Caco-2 (cell line): ENCODE measurements around the gene GJC3. TPM values are rescaled to one million over a fixed set of nuclear protein-coding genes. Genes with fewer than 3 reads are reported as not detected.
"Not testable (repeated sequence)": the region's sequence is repeated elsewhere in the genome, so short reads cannot be mapped to it uniquely, and the experiment has no call there.

ENCODE experiments used
- BruUV-seq: library from RNA; stranded (reverse); fragments of 400-500 nt; replicated peaks from 2 replicates; lab custom pipeline; 2021; lab: Mats Ljungman, UMichigan
- CTCF ChIA-PET: fragments of 300-600 bp; sonication (Branson Sonifier 250); formaldehyde crosslinking; loops from one replicate; lab custom pipeline; 2022; ENCODE audit warnings: antibody characterized with exemption; lab: Charles Lee
- POLR2A ChIA-PET: fragments of 300-600 bp; sonication (Branson Sonifier 250); formaldehyde crosslinking; loops from one replicate; lab custom pipeline; 2022; ENCODE audit warnings: antibody characterized with exemption; lab: Charles Lee
- DNase-seq, 2 experiments: peaks; one replicate each; pipeline versions ENCODE4 v3.0.0 to v3.0.0-alpha.2; 2020 to 2022
- H3K27me3 ChIP-seq: replicated peaks from 2 replicates; pipeline ENCODE4 v1.6.0; 2011; ENCODE audit warnings: low read length; ENCODE audit not compliant: control insufficient read depth, insufficient read depth
- H3K36me3 ChIP-seq: 2 replicates; pipeline ENCODE4 v1.5.1; 2011; ENCODE audit warnings: low read length; ENCODE audit not compliant: control insufficient read depth, insufficient read depth
- H3K4me1 ChIP-seq: fragments of 250-450 bp; sonication (Bioruptor Pico); 2 replicates; pipeline ENCODE4 v1.5.1; 2020; ENCODE audit warnings: mild to moderate bottlenecking
- H3K4me3 ChIP-seq: 2 replicates; pipeline ENCODE4 v1.5.1; 2011; ENCODE audit warnings: low read depth, mild to moderate bottlenecking, control low read depth, low read length
- H3K9me3 ChIP-seq: fragments of 250-450 bp; sonication (Bioruptor Pico); 2 replicates; pipeline ENCODE4 v1.5.1; 2020; ENCODE audit warnings: mild to moderate bottlenecking, moderate library complexity
- H3K27ac Mint-ChIP-seq: one replicate; pipeline ENCODE4 v1.8.0; 2022; ENCODE audit warnings: mixed read lengths; ENCODE audit not compliant: unreplicated experiment
- H3K27me3 Mint-ChIP-seq: one replicate; pipeline ENCODE4 v1.8.0; 2022; ENCODE audit warnings: mixed read lengths; ENCODE audit not compliant: insufficient read depth, unreplicated experiment
- H3K36me3 Mint-ChIP-seq: one replicate; pipeline ENCODE4 v1.8.0; 2022; ENCODE audit warnings: mild to moderate bottlenecking, mixed read lengths; ENCODE audit not compliant: insufficient read depth, unreplicated experiment
- H3K4me1 Mint-ChIP-seq: one replicate; pipeline ENCODE4 v1.8.0; 2022; ENCODE audit warnings: low read depth, mixed read lengths; ENCODE audit not compliant: unreplicated experiment
- H3K4me3 Mint-ChIP-seq: one replicate; pipeline ENCODE4 v1.8.0; 2022; ENCODE audit warnings: mild to moderate bottlenecking, moderate library complexity, mixed read lengths; ENCODE audit not compliant: unreplicated experiment
- H3K9me3 Mint-ChIP-seq: one replicate; pipeline ENCODE4 v1.8.0; 2022; ENCODE audit warnings: mixed read lengths; ENCODE audit not compliant: unreplicated experiment
- CTCF ChIP-seq, 2 experiments: fragments of 200-600 bp in 1 of 2; IDR thresholded peaks; 1 replicate in 1 of 2; 2 replicates in 1 of 2; pipeline versions ENCODE4 v1.5.1 to v1.8.0; 2011 to 2022; ENCODE audit warnings: antibody characterized with exemption in 1 of 2, control low read depth in 1 of 2, inconsistent platforms in 1 of 2, low read depth in 1 of 2, low read length in 1 of 2, mild to moderate bottlenecking in 1 of 2, moderate library complexity in 1 of 2; ENCODE audit not compliant: insufficient read depth in 1 of 2, severe bottlenecking in 1 of 2, unreplicated experiment in 1 of 2
- intact Hi-C: fragments of 100-400 bp; cut with micrococcal nuclease; formaldehyde crosslinking; loops from one replicate; pipeline ENCODE4 v1.10.0; 2022; ENCODE audit not compliant: unreplicated experiment
- total RNA-seq: library from RNA; stranded (reverse); gene quantifications from 2 replicates; pipeline ENCODE4 v1.2.3, GENCODE V29; 2022

Gene GJC3
- total RNA-seq, 1 experiment from 2014 or later, result 0.27 TPM

DNA sequence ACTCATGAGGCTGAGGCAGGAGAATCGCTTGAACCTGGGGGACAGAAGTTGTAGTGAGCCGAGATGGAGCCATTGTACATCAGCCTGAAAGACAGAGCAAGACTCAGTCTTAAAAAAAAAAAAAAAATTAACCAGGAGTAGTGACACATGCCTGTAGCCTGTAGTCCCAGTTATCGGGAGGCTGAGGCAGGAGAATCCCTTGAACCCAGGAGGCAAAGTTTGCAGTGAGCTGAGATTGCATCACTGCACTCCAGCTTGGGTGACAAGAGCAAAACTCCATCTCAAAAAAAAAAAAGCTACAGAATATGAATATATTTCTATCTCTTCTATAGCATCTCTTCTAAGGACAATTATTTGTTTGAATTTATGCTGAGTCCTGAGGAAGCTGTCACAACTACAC, 39.9 kb upstream of the GJC3 start:
- CTCF ChIA-PET, result interaction anchor here (0.6 kb wide), 1 partner anchor 22 kb away, joined by 3 read pairs; no protein-coding TSS in a partner anchor
- Histone ChIP-seq H3K9me3 (no peaks in the 10 kb centered on the region), H3K4me1 (no peaks in the 10 kb centered on the region), H3K27me3 (no peaks in the 10 kb centered on the region), H3K4me3 (no peak overlapping the region), H3K36me3 (no peaks in the 10 kb centered on the region)
- Mint-ChIP-seq H3K4me1 (no peaks in the 10 kb centered on the region), H3K36me3 (no peaks in the 10 kb centered on the region), H3K4me3 (no peak overlapping the region), H3K9me3 (no peaks in the 10 kb centered on the region), H3K27me3 (peaks cover 23% of the 10 kb centered on the region), H3K27ac (no peak overlapping the region)
- intact Hi-C loops, result no loop called here
- DNase-seq, result no peak
- no peak for TF ChIP-seq CTCF (IDR thresholded peaks at IDR 0.05; ENCODE audit: insufficient read depth in 1 of 2, low read depth in 1 of 2, low read length in 1 of 2, severe bottlenecking in 1 of 2, unreplicated experiment in 1 of 2)
- POLR2A ChIA-PET, result no interaction called here
- no TSS peak for BruUV-seq

- H3K27me3 Mint-ChIP-seq, result peaks cover 20% of the 10 kb centered on the region
- no peaks in the 10 kb centered on the region for H3K4me1 ChIP-seq
- no peaks in the 10 kb centered on the region for H3K4me1 Mint-ChIP-seq
- H3K4me3 ChIP-seq, result no peak overlapping the region
- POLR2A ChIA-PET, result no interaction called here
- CTCF ChIA-PET, result no interaction called here
- no peak overlapping the region for H3K27ac Mint-ChIP-seq
- no peaks in the 10 kb centered on the region for H3K36me3 ChIP-seq
- intact Hi-C loops, result no loop called here
- DNase-seq, result no peak
- TF ChIP-seq CTCF (IDR thresholded peaks at IDR 0.05; ENCODE audit: insufficient read depth in 1 of 2, low read depth in 1 of 2, low read length in 1 of 2, severe bottlenecking in 1 of 2, unreplicated experiment in 1 of 2), result no peak
- 0 out of 2 replicates have a peak, but pooled peaks cover 3% of the 10 kb centered on the region for H3K9me3 ChIP-seq
- no peaks in the 10 kb centered on the region for H3K36me3 Mint-ChIP-seq
- no peak overlapping the region for H3K4me3 Mint-ChIP-seq
- H3K27me3 ChIP-seq, result no peaks in the 10 kb centered on the region
- H3K9me3 Mint-ChIP-seq, result peaks cover 26% of the 10 kb centered on the region
- BruUV-seq, result no TSS peak
Measured at GRCh38 chr7:99958564-99959227, 29.3 kb upstream of the GJC3 start.

- Mint-ChIP-seq H3K9me3 (peaks cover 16% of the 10 kb centered on the region), H3K4me3 (no peak overlapping the region), H3K4me1 (no peaks in the 10 kb centered on the region), H3K27me3 (peaks cover 16% of the 10 kb centered on the region), H3K36me3 (no peaks in the 10 kb centered on the region), H3K27ac (no peak overlapping the region)
- intact Hi-C loops, result no loop called here
- H3K27me3 ChIP-seq, result no peaks in the 10 kb centered on the region
- ChIA-PET POLR2A (no interaction called here), CTCF (no interaction called here)
- no peaks in the 10 kb centered on the region for H3K4me1 ChIP-seq
- BruUV-seq, result no TSS peak
- TF ChIP-seq CTCF (IDR thresholded peaks at IDR 0.05; ENCODE audit: insufficient read depth in 1 of 2, low read depth in 1 of 2, low read length in 1 of 2, severe bottlenecking in 1 of 2, unreplicated experiment in 1 of 2), result no peak
- H3K36me3 ChIP-seq, result no peaks in the 10 kb centered on the region
- H3K9me3 ChIP-seq, result peaks cover 10% of the 10 kb centered on the region
- H3K4me3 ChIP-seq, result no peak overlapping the region
- DNase-seq, result no peak
Measured at GRCh38 chr7:99955247-99955646, 25.8 kb upstream of the GJC3 start.

GRCh38 chr7:99954643-99955042, 25.2 kb upstream of the GJC3 start:
- H3K27me3 ChIP-seq, BruUV-seq, CTCF ChIA-PET, H3K4me3 Mint-ChIP-seq, POLR2A ChIA-PET, intact Hi-C loops, H3K4me1 Mint-ChIP-seq, H3K27ac Mint-ChIP-seq, H3K36me3 ChIP-seq, H3K4me1 ChIP-seq, DNase-seq, H3K9me3 ChIP-seq, H3K4me3 ChIP-seq, H3K36me3 Mint-ChIP-seq: not testable (repeated sequence)
- H3K27me3 Mint-ChIP-seq, result peaks cover 10% of the 10 kb centered on the region
- peaks cover 16% of the 10 kb centered on the region for H3K9me3 Mint-ChIP-seq
